HCT116 (cell line): Measurements from ENCODE around the gene SZRD1. TPM values are rescaled to one million over a fixed set of nuclear protein-coding genes. Genes with fewer than 3 reads are reported as not detected.

Source experiments
- ATAC-seq: fragments of 200-7000 bp; cut with Tn5 transposase; 2 replicates; pipeline ENCODE4 v1.9.1; 2020; ENCODE audit warnings: mild to moderate bottlenecking, moderate library complexity
- BruUV-seq: library from RNA; stranded (reverse); fragments of 400-500 nt; replicated peaks from 2 replicates; lab custom pipeline; 2021; lab: Mats Ljungman, UMichigan
- CTCF ChIA-PET: fragments of 300-600 bp; sonication (Branson Sonifier 250); formaldehyde crosslinking; loops from one replicate; lab custom pipeline; 2021; ENCODE audit warnings: antibody characterized with exemption; lab: Charles Lee
- POLR2A ChIA-PET: fragments of 300-600, 350-600 bp; sonication (Branson Sonifier 250); formaldehyde crosslinking; loops from one replicate; lab custom pipeline; 2021; ENCODE audit warnings: antibody characterized with exemption; lab: Charles Lee
- RAD21 ChIA-PET, 2 experiments: fragments of 300-600 bp; sonication (Branson Sonifier 250); formaldehyde crosslinking; loops; one replicate each; lab custom pipeline; 2023; ENCODE audit warnings: low total read pairs in 2 of 2; ENCODE audit not compliant: uncharacterized antibody in 2 of 2, unreplicated experiment in 2 of 2, low non-redundant PET in 1 of 2; lab: Charles Lee
- DNase-seq: peaks from one replicate; pipeline ENCODE4 v3.0.0-alpha.2; 2010; ENCODE audit warnings: low read depth, low spot score
- H2AFZ ChIP-seq: fragments of 200-600 bp; shearing (Covaris generic), sonication (generic); 2 replicates; pipeline ENCODE4 v1.6.1; 2017; ENCODE audit warnings: low read depth, mixed run types, mixed read lengths, antibody characterized with exemption, low read length; ENCODE audit not compliant: poor library complexity, severe bottlenecking
- H3K27ac ChIP-seq: 2 replicates; pipeline ENCODE4 v1.5.1; 2012; ENCODE audit warnings: low read depth, low read length
- H3K27me3 ChIP-seq: fragments of 200-600 bp; sonication (generic); 2 replicates; pipeline ENCODE4 v1.6.1; 2016; ENCODE audit warnings: mixed run types, low read length, mixed read lengths; ENCODE audit not compliant: insufficient read depth
- H3K36me3 ChIP-seq, 2 experiments: fragments of 200-500 bp in 1 of 2; fragments of 200-600 bp in 1 of 2; sonication (Bioruptor generic) in 1 of 2; sonication (generic) in 1 of 2; 2 replicates each; pipeline versions ENCODE4 v1.5.1 to v1.6.1; 2014 to 2016; ENCODE audit warnings: low read length in 2 of 2, inconsistent platforms in 1 of 2, mixed read lengths in 1 of 2, mixed run types in 1 of 2; ENCODE audit not compliant: insufficient read depth in 2 of 2, control insufficient read depth in 1 of 2
- H3K4me1 ChIP-seq, 2 experiments: fragments of 200-600 bp in 1 of 2; sonication (generic) in 1 of 2; 2 replicates each; pipeline versions ENCODE4 v1.5.1 to v1.6.1; 2012 to 2017; ENCODE audit warnings: low read length in 2 of 2, inconsistent platforms in 1 of 2, mild to moderate bottlenecking in 1 of 2, mixed read lengths in 1 of 2, mixed run types in 1 of 2, moderate library complexity in 1 of 2; ENCODE audit not compliant: insufficient read depth in 2 of 2, control insufficient read depth in 1 of 2
- H3K4me2 ChIP-seq: fragments of 200-600 bp; sonication (generic); 2 replicates; pipeline ENCODE4 v1.6.1; 2017; ENCODE audit warnings: mixed run types, low read length, mixed read lengths
- H3K4me3 ChIP-seq, 2 experiments: fragments of 200-600 bp in 1 of 2; sonication (generic) in 1 of 2; replicated peaks in 1 of 2; 2 replicates each; pipeline ENCODE4 v1.5.1; 2011 to 2016; ENCODE audit warnings: low read length in 2 of 2, control low read depth in 1 of 2, low read depth in 1 of 2, mild to moderate bottlenecking in 1 of 2, mixed read lengths in 1 of 2, mixed run types in 1 of 2
- H3K79me2 ChIP-seq: fragments of 200-600 bp; sonication (generic); 2 replicates; pipeline ENCODE4 v1.6.1; 2017; ENCODE audit warnings: mild to moderate bottlenecking, mixed run types, low read length, moderate library complexity, mixed read lengths; ENCODE audit not compliant: insufficient read depth
- H3K9ac ChIP-seq: fragments of 200-600 bp; sonication (generic); 2 replicates; pipeline ENCODE4 v1.6.1; 2016; ENCODE audit warnings: low read length, mixed read lengths
- H3K9me2 ChIP-seq: fragments of 200-600 bp; sonication (generic), shearing (Covaris generic); 2 replicates; pipeline ENCODE4 v1.6.1; 2017; ENCODE audit warnings: mixed run types, mild to moderate bottlenecking, moderate library complexity; ENCODE audit not compliant: insufficient read depth
- H3K9me3 ChIP-seq, 2 experiments: fragments of 200-500 bp in 1 of 2; fragments of 200-600 bp in 1 of 2; sonication (Bioruptor generic) in 1 of 2; sonication (generic) in 1 of 2; 2 replicates each; pipeline ENCODE4 v1.6.1; 2014 to 2017; ENCODE audit warnings: low read length in 2 of 2, mixed read lengths in 2 of 2, inconsistent platforms in 1 of 2, low read depth in 1 of 2, mild to moderate bottlenecking in 1 of 2, mixed run types in 1 of 2, moderate library complexity in 1 of 2; ENCODE audit not compliant: control insufficient read depth in 1 of 2, insufficient read depth in 1 of 2
- H4K20me1 ChIP-seq: fragments of 200-600 bp; sonication (generic), shearing (Covaris generic); 2 replicates; pipeline ENCODE4 v1.6.1; 2017; ENCODE audit warnings: mixed run types, mild to moderate bottlenecking, moderate library complexity; ENCODE audit not compliant: insufficient read depth
- CBX3 ChIP-seq: IDR thresholded peaks from 2 replicates; pipeline ENCODE4 v1.6.1; 2012; ENCODE audit warnings: low read depth
- EGR1 ChIP-seq: IDR thresholded peaks from 2 replicates; pipeline ENCODE4 v1.6.1; 2012; ENCODE audit warnings: low read depth
- FOSL1 ChIP-seq: IDR thresholded peaks from 2 replicates; pipeline ENCODE4 v1.6.1; 2012; ENCODE audit warnings: low read depth
- JUND ChIP-seq: IDR thresholded peaks from 2 replicates; pipeline ENCODE4 v1.6.1; 2012
- MAX ChIP-seq: IDR thresholded peaks from 2 replicates; pipeline ENCODE4 v1.6.1; 2012
- RAD21 ChIP-seq: IDR thresholded peaks from 2 replicates; pipeline ENCODE4 v1.6.1; 2012; ENCODE audit warnings: low read depth, mild to moderate bottlenecking
- SIN3A ChIP-seq: IDR thresholded peaks from 2 replicates; pipeline ENCODE4 v1.6.1; 2012; ENCODE audit warnings: low read depth
- SP1 ChIP-seq: IDR thresholded peaks from 2 replicates; pipeline ENCODE4 v1.6.1; 2012; ENCODE audit warnings: low read depth
- SRF ChIP-seq: IDR thresholded peaks from 2 replicates; pipeline ENCODE4 v1.6.1; 2012; ENCODE audit warnings: low read depth
- ZFX ChIP-seq: fragments of 450-650 bp; IDR thresholded peaks from 2 replicates; pipeline ENCODE4 v1.6.1; 2017
- intact Hi-C: fragments of 100-400 bp; cut with micrococcal nuclease; formaldehyde crosslinking; loops from 2 replicates; pipeline ENCODE4 v1.10.0; 2022
- total RNA-seq: library from RNA; stranded (reverse); gene quantifications from one replicate; pipeline ENCODE4 v1.2.1, GENCODE V29; 2021; ENCODE audit not compliant: unreplicated experiment

Gene SZRD1
- total RNA-seq, 1 experiment from 2014 or later: 141 TPM

- peaks cover 4% of the 10 kb centered on the region; the same call in 1 of the 2 replicates for H4K20me1 ChIP-seq
- POLR2A ChIA-PET: interaction anchor here (1.5 kb wide), 1 partner anchor 19 kb away, joined by 4 read pairs; the partner anchor contains the start of gene SZRD1
- no peaks in the 10 kb centered on the region for H3K9me3 ChIP-seq
- DNase-seq (no peak), ATAC-seq (no peak; the same call in 1 of the 2 replicates)
- H2AFZ ChIP-seq: no peak overlapping the region
- RAD21 ChIA-PET: no interaction called here
- BruUV-seq: no TSS peak
- TF ChIP-seq SP1 (no peak), ZFX (no peak), FOSL1 (peak; percentile 50), EGR1 (0 out of 2 replicates have a peak, but pooled peaks have one; percentile 34), JUND (peak; percentile 16; the same call in 1 of the 2 replicates), SRF (no peak), SIN3A (0 out of 2 replicates have a peak, but pooled peaks have one; percentile 23)
- H3K9me2 ChIP-seq: no peaks in the 10 kb centered on the region
- H3K4me3 ChIP-seq: no peak overlapping the region
- H3K4me2 ChIP-seq: peak overlapping the region; percentile 37
- intact Hi-C loops: no loop called here
- H3K27ac ChIP-seq: no peak overlapping the region
- H3K36me3 ChIP-seq: no peaks in the 10 kb centered on the region
- peaks cover 78% of the 10 kb centered on the region for H3K79me2 ChIP-seq
- peaks cover 23 to 39% of the 10 kb centered on the region in 2 experiments for H3K4me1 ChIP-seq
- CTCF ChIA-PET: interaction anchor here (0.5 kb wide), 1 partner anchor 112 kb away, joined by 4 read pairs; no protein-coding TSS in a partner anchor
- no peaks in the 10 kb centered on the region for H3K27me3 ChIP-seq
- H3K9ac ChIP-seq: peak overlapping the region; percentile 3; the same call in 1 of the 2 replicates
These were observed 18.4 kb upstream of the SZRD1 start for GRCh38 chr1:16348414-16349182.

GRCh38 chr1:16349847-16350406, 17.1 kb upstream of the SZRD1 start:
- peaks cover 4% of the 10 kb centered on the region; the same call in 1 of the 2 replicates for H4K20me1 ChIP-seq
- H3K36me3 ChIP-seq: no peaks in the 10 kb centered on the region
- ChIA-PET CTCF (no interaction called here), POLR2A (no interaction called here), RAD21 (no interaction called here)
- H3K4me2 ChIP-seq: peak overlapping the region; percentile 12; the same call in 1 of the 2 replicates
- no peak overlapping the region for H2AFZ ChIP-seq
- DNase-seq: no peak
- no peak overlapping the region for H3K27ac ChIP-seq
- H3K79me2 ChIP-seq: peaks cover 70% of the 10 kb centered on the region
- H3K27me3 ChIP-seq: no peaks in the 10 kb centered on the region
- H3K9ac ChIP-seq: no peak overlapping the region
- BruUV-seq: no TSS peak
- no peaks in the 10 kb centered on the region for H3K9me2 ChIP-seq
- intact Hi-C loops: no loop called here
- peaks cover 23 to 39% of the 10 kb centered on the region in 2 experiments for H3K4me1 ChIP-seq
- no peak for ATAC-seq
- H3K4me3 ChIP-seq: no peak overlapping the region
- H3K9me3 ChIP-seq: no peaks in the 10 kb centered on the region
- TF ChIP-seq RAD21: no peak
- TF ChIP-seq MAX: no peak
- no peak for TF ChIP-seq CBX3
